ENCODE measurements around the gene ELL2.

GRCh38 chr5:95912029-95912428 is 49.6 kb downstream of the ELL2 start:
- TF ChIP-seq, protein P1, sequence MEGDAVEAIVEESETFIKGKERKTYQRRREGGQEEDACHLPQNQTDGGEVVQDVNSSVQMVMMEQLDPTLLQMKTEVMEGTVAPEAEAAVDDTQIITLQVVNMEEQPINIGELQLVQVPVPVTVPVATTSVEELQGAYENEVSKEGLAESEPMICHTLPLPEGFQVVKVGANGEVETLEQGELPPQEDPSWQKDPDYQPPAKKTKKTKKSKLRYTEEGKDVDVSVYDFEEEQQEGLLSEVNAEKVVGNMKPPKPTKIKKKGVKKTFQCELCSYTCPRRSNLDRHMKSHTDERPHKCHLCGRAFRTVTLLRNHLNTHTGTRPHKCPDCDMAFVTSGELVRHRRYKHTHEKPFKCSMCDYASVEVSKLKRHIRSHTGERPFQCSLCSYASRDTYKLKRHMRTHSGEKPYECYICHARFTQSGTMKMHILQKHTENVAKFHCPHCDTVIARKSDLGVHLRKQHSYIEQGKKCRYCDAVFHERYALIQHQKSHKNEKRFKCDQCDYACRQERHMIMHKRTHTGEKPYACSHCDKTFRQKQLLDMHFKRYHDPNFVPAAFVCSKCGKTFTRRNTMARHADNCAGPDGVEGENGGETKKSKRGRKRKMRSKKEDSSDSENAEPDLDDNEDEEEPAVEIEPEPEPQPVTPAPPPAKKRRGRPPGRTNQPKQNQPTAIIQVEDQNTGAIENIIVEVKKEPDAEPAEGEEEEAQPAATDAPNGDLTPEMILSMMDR (IDR thresholded peaks at IDR 0.05), result no peak
- no peak for TF ChIP-seq POLR2AphosphoS5 (IDR thresholded peaks at IDR 0.05)
- TF ChIP-seq POLR2A (IDR thresholded peaks at IDR 0.05), result no peak
- no peak for TF ChIP-seq EP300 (IDR thresholded peaks at IDR 0.05)

Data from suprapubic skin (tissue), 4 donors.